Activated CD4-positive, alpha-beta T cell treated with anti-CD3 and anti-CD28 coated beads, Interleukin-2, amount 10 ng/mL, durations not matched to agents 24 days and 14 days (primary cell): ENCODE measurements around the gene PCDH8. TPM values are rescaled to one million over a fixed set of nuclear protein-coding genes. Genes with fewer than 3 reads are reported as not detected.

Experiments used
- DNase-seq: peaks from one replicate; pipeline ENCODE4 v3.0.0; 2022
- H3K27ac Mint-ChIP-seq: one replicate; pipeline ENCODE4 v1.8.0; 2022; ENCODE audit warnings: mild to moderate bottlenecking, mixed read lengths
- H3K27me3 Mint-ChIP-seq: one replicate; pipeline ENCODE4 v1.8.0; 2022; ENCODE audit warnings: mixed read lengths
- H3K36me3 Mint-ChIP-seq: one replicate; pipeline ENCODE4 v1.8.0; 2022; ENCODE audit warnings: low read depth, mild to moderate bottlenecking, mixed read lengths
- H3K4me1 Mint-ChIP-seq: one replicate; pipeline ENCODE4 v1.8.0; 2021; ENCODE audit warnings: mixed read lengths
- H3K4me3 Mint-ChIP-seq: one replicate; pipeline ENCODE4 v1.8.0; 2022; ENCODE audit warnings: mild to moderate bottlenecking, moderate library complexity, mixed read lengths
- H3K9me3 Mint-ChIP-seq: one replicate; pipeline ENCODE4 v1.8.0; 2021; ENCODE audit warnings: mixed read lengths
- intact Hi-C: fragments of 100-400 bp; cut with micrococcal nuclease; formaldehyde crosslinking; loops from one replicate; pipeline ENCODE4 v1.15.1; 2023
- total RNA-seq: library from RNA; stranded (reverse); gene quantifications from 2 replicates; pipeline ENCODE4 v1.2.3, GENCODE V29; 2022

PCDH8 gene
- total RNA-seq, 1 donor from 2014 or later = not detected

DNA sequence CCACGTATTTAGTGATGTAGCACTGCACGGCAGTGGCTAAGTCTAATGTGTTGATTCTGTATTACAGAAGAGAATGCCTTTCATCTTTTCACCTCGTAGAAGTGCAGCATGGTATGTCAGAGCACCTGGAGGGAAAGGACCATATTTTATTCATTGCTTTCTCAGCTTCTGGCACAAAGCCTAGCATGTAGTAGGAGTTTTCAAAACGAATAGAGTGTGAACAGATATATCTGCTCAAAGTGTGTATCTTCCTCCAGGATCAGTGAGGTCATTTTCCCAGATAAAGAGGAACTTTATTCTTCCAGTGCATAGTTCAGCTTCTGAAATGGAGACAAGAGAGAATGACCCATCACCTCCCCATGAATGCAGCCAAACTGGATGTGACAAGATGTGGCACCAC is 21.2 kb upstream of the PCDH8 start:
- DNase-seq = no peak
- H3K9me3 Mint-ChIP-seq = peaks cover 4% of the 10 kb centered on the region
- no peaks in the 10 kb centered on the region for H3K36me3 Mint-ChIP-seq
- H3K27ac Mint-ChIP-seq = no peak overlapping the region
- no peaks in the 10 kb centered on the region for H3K27me3 Mint-ChIP-seq
- no peak overlapping the region for H3K4me3 Mint-ChIP-seq
- intact Hi-C loops = no loop called here
- H3K4me1 Mint-ChIP-seq = no peaks in the 10 kb centered on the region

DNA sequence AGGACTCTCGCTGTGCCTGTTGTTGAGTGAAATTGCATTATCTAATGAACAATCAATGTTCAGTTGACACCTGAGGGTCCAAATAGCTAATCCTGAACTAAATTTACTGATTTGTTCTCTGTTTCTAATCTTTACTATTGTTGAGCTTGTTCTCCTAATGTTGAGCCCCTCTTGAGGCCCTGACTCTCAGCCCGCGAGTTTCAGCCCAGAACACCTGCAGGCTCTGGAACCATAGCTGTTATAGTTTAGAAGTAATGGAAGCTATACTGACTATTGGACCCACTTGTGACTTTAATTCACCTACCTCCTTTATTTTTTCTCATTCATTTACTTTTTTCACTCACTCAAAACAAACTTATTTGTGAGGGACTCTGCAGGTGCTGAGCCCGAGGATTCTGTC is 20.6 kb upstream of the PCDH8 start:
- intact Hi-C loops = no loop called here
- H3K36me3 Mint-ChIP-seq = no peaks in the 10 kb centered on the region
- DNase-seq = no peak
- no peak overlapping the region for H3K27ac Mint-ChIP-seq
- no peaks in the 10 kb centered on the region for H3K27me3 Mint-ChIP-seq
- no peak overlapping the region for H3K4me3 Mint-ChIP-seq
- H3K4me1 Mint-ChIP-seq = no peaks in the 10 kb centered on the region
- peaks cover 2% of the 10 kb centered on the region for H3K9me3 Mint-ChIP-seq

DNA sequence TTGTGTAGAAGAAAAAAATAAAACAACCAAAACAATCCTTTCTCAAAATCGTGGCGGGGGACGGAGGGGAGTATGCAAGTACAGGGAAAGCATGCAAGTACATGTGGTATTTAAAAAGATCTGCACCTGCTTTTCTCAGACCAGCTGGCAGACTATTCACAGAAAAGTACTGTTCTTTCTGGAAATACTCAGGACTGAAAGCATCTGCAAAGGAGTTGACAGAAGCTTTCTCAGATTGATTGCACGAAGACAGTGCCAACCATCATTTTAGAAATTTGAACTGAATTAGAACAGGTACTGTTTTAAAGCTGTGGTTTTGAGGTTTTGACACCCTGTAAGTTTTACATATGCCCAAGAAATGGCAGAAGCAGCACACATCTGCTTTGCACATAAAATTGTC is 19.8 kb upstream of the PCDH8 start:
- no peak for DNase-seq
- intact Hi-C loops = no loop called here
- Mint-ChIP-seq H3K36me3 (no peaks in the 10 kb centered on the region), H3K4me1 (no peaks in the 10 kb centered on the region), H3K4me3 (no peak overlapping the region), H3K27me3 (no peaks in the 10 kb centered on the region), H3K27ac (no peak overlapping the region), H3K9me3 (no peaks in the 10 kb centered on the region)

DNA sequence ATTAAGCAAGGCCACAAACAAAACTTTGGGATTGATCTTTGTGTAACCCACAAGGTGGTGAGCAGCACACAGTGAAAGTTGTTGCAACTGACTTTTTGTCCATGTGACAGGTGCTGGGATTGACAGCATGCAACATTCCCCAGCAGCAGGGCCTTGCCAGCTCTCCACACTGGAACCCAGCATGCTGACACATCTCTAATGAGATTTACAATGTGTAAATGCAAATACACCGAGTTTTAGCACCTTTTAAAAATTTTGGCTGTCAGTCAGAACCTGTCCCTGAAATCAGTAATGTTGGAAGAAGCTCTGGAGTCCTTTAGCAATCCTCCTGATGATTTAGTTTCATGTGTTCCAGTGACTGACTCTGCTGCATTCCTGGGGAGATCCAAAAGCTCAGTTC is 16.5 kb upstream of the PCDH8 start:
- Mint-ChIP-seq H3K4me1 (no peaks in the 10 kb centered on the region), H3K27me3 (no peaks in the 10 kb centered on the region), H3K9me3 (no peaks in the 10 kb centered on the region), H3K36me3 (no peaks in the 10 kb centered on the region), H3K4me3 (no peak overlapping the region), H3K27ac (no peak overlapping the region)
- intact Hi-C loops = no loop called here
- DNase-seq = no peak

DNA sequence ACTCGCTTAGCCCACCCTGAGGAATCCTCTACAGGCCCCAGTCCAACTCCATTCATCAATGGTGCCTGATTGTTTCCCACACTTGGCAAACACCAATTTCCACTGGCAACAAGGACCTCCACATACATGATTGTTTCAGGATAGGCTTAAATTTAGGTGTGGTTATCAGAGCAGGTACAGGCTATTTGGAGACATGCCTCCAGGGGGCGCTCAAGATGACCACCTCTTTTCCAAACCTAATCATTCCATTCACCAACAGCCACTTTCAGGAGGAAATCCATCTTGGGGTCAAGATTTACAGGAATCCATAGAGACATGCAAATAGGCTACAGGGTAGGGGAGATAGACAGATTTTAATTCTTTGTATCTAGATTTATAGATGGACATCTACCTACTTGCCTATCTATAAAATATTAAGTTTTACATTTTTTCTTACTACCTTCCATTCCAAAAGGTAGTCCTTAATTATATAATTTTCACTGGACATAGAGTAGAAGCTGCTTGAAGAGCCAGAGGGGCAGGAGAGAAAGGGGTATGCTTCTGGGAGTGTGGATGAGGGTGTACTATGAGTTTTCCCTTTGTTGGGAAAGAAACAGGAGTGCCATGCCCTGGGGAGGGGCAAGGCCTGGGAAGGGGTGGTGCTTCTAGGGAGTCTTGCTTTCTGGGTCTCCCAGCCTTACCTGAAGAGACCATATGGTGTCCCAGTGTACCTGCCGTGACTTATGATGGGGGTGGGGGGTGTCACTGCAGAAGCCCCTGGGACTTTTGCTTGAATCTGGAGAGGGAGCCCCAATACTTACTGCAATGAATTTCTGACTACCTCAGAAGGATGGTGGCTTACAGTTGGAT is 14.1 kb upstream of the PCDH8 start:
- Mint-ChIP-seq H3K9me3 (no peaks in the 10 kb centered on the region), H3K27ac (no peak overlapping the region), H3K27me3 (no peaks in the 10 kb centered on the region), H3K4me3 (no peak overlapping the region), H3K36me3 (no peaks in the 10 kb centered on the region), H3K4me1 (no peaks in the 10 kb centered on the region)
- DNase-seq = peak; percentile 64
- intact Hi-C loops = no loop called here

DNA sequence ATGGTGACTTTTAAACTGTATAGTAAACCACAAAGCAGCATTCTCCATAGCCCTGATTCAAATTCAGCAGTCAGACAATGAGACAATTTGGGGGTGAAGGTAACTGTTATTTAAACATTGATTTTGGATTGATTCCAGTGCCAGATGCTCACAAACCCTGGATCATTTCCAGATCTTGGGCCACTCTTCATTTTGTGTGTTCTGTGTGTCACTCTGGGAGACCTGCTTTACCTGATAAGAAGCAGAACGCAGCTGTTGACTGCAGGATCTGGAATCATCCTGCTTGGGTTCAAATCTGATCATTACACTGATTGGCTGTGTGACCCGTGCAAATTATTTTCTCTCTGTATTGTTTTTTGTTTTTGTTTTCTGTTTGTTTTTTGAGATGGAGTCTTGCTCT is 4.0 kb upstream of the PCDH8 start:
- peaks cover 8% of the 10 kb centered on the region for H3K36me3 Mint-ChIP-seq
- no peak overlapping the region for H3K4me3 Mint-ChIP-seq
- peaks cover 19% of the 10 kb centered on the region for H3K9me3 Mint-ChIP-seq
- peaks cover 49% of the 10 kb centered on the region for H3K27me3 Mint-ChIP-seq
- H3K27ac Mint-ChIP-seq = no peak overlapping the region
- H3K4me1 Mint-ChIP-seq = peaks cover 11% of the 10 kb centered on the region
- intact Hi-C loops = loop anchor here (5.0 kb wide), 1 partner anchor 115 kb away; the partner anchor contains the start of gene CNMD
- DNase-seq = no peak

DNA sequence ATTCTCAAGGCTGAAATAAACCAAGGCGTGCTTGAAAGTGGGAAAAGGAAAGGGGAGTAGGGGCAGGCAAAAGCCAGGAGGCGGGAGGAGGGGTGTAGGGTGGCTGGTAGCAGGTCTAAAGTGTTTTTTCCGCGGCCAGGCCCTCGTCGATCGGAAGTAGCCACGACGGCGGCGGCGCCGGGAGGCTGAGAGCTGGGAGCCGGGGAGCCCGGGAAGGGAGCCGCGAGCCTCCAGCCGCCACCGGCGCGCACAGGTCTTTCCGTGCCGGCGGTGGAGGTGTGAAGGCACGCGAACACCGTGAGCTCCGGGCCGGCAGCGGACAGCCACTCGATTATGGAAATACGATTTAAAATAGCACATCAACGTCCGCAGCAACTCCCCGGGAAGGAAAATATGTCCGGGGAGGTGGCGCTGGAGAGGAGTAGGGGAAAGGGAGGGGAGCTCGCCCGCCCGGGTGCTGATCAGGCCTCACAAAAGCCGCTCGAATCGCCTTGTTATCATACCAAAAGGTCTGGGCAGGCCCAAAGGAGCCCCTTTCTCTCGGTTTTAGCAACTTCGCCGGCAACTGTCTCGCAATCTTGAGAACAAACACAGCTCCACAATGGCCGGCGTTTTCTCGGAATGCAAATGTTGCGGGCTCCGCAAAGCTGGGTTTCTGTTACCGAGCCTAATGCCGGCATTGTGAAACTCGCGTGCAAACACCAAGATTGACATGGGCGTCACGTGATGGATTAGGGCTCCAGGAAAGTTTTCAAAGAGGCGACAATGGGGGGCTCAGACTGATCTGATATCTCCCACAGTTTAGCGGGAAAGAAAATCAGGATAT is 2.9 kb upstream of the PCDH8 start:
- no peak overlapping the region for H3K27ac Mint-ChIP-seq
- peaks cover 50% of the 10 kb centered on the region for H3K27me3 Mint-ChIP-seq
- H3K4me3 Mint-ChIP-seq = peak overlapping the region; percentile 71
- peak; percentile 58 for DNase-seq
- H3K36me3 Mint-ChIP-seq = peaks cover 8% of the 10 kb centered on the region
- H3K4me1 Mint-ChIP-seq = peaks cover 11% of the 10 kb centered on the region
- H3K9me3 Mint-ChIP-seq = peaks cover 19% of the 10 kb centered on the region
- intact Hi-C loops = loop anchor here (5.0 kb wide), 1 partner anchor 114 kb away; the partner anchor contains the start of gene CNMD

DNA sequence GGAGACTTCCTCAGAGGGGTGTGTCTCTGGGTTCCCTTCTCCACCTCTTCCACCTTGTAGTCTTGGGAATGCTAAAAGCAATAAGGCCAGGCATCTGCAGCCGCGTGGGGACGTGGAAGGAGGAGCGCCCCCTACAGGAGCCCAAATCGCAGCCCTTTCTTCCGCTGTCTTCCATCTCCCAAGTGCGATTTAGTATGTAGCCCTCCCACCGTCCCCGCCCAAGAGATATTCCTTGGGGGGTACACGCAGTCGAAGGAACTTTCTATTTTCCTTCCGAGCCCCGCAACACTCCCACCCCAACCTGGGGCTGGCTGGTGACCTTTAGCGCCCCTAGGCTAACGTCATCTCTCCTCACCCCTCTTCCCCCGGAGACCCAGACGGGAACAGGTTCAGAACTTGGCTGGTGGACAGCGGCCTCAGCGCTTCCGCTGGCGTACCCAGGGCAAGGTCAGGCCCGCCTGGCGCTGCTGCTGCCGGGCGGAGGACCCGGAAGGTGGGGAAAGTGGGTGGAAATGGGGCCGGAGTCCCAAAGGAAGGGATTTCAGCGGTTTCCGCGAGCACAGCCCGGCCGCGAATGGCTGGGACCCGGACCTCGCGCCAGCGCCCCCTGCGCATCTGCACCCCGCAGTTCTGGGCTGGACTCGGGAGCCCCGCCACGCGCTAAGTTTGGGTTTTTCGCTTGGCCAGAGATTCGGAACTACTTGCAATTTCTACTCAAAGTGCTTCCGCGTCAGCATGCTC is 2.1 kb upstream of the PCDH8 start:
- H3K27me3 Mint-ChIP-seq = peaks cover 52% of the 10 kb centered on the region
- peak overlapping the region; percentile 71 for H3K4me3 Mint-ChIP-seq
- peaks cover 8% of the 10 kb centered on the region for H3K36me3 Mint-ChIP-seq
- DNase-seq = peak; percentile 83
- peaks cover 19% of the 10 kb centered on the region for H3K9me3 Mint-ChIP-seq
- peaks cover 11% of the 10 kb centered on the region for H3K4me1 Mint-ChIP-seq
- peak overlapping the region; percentile 41 for H3K27ac Mint-ChIP-seq
- intact Hi-C loops = loop anchor here (5.0 kb wide), 1 partner anchor 113 kb away; the partner anchor contains the start of gene CNMD

DNA sequence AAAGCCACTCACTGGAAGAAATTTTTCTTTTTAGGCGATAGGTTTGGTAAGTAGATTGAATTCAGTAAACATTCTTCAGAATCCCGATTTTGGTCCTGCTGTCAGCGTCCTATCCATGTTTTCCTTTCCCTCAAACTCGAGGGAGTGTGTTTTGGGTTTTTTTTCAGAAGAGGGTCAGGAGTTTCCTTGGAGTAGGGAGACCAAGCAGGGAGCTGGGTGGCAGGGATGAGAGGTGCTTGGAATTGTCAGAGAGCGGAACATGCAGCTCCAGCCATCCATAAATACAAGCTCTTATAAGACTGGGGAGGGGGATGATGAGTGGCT is 1.6 kb upstream of the PCDH8 start:
- Mint-ChIP-seq H3K9me3 (peaks cover 19% of the 10 kb centered on the region), H3K4me3 (peak overlapping the region; percentile 55), H3K36me3 (peaks cover 8% of the 10 kb centered on the region), H3K27me3 (peaks cover 56% of the 10 kb centered on the region), H3K4me1 (peaks cover 11% of the 10 kb centered on the region), H3K27ac (no peak overlapping the region)
- intact Hi-C loops = loop anchor here (5.0 kb wide), 1 partner anchor 113 kb away; the partner anchor contains the start of gene CNMD
- DNase-seq = no peak

DNA sequence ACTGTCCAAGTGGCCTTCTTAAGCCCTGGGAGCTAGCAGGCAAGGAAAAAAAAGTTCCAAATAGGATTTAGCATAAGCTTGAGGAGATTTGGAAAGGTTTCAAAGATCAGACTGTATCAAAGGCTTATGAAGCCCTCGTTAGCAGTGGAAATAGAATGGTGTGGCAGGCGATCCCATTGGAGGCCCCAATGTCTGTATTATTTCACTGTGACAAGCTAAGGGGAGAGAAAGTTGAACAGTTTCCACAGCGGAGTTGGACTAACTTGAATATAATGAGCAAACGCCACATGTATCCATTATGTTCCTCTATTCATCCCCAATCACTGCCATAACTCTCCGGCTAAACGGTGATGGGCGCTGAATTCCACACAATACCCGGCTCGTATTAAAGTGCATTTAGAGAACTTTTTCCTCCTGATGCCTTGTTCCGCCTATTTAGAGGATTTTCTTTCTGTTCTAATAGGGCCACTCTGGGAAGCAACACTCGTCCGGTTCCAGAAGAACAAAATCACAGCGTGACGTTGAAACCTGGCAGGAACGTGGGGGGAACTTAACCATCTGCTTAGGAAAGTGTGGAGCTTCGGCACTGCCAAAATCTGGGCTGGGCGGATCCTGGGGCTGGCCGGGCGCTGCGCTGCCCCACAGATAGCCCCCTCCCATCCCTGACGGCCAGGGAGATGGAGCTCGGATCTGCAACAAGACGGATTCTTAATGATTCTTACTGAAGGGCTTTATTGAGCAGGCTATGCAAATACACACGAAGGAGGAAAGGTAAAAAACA is 1.0 kb upstream of the PCDH8 start:
- Mint-ChIP-seq H3K4me1 (peaks cover 11% of the 10 kb centered on the region), H3K9me3 (peaks cover 19% of the 10 kb centered on the region), H3K4me3 (peak overlapping the region; percentile 55), H3K27ac (peak overlapping the region; percentile 41), H3K27me3 (peaks cover 62% of the 10 kb centered on the region), H3K36me3 (peaks cover 8% of the 10 kb centered on the region)
- intact Hi-C loops = loop anchor here (5.0 kb wide), 3 partner anchors 112 to 232 kb away; partner anchors contain the start of gene CNMD
- DNase-seq = no peak

DNA sequence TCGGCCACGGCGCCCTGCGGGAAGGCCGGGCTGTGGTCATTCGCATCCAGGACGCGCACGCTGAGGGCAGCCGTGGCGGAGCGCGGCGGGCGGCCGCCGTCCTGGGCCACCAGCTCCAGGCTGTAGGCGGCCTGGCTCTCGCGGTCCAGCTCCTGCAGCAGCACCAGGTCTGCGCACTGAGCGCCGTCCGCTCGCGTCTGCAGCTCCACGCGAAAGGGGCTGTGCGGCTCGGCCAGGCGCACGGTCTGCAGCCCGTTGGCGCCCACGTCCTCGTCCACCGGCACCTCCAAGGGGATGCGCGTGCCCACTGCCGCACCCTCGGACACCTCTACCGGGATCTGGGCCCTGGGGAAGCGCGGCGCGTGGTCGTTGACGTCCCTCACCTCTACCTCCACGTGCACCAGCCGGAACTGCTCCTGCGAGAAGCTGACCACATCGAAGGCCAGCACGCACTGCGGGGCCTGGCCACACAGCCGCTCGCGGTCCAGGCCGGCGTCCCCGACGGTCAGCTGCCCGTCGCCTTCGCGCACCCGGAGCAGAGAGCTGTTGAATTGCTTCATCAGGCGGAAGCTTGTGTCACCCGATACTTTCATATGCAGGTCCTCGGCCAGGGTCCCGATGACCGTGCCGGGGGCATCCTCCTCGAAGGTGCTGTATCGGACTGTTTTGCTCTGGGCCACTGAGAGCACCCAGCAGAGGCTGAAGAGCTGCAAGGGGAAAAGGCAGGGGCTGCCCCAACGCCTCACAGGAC is 583 bp downstream of the PCDH8 start:
- intact Hi-C loops = loop anchor here (5.0 kb wide), 2 partner anchors 181 to 231 kb away; no protein-coding TSS in a partner anchor
- peaks cover 11% of the 10 kb centered on the region for H3K4me1 Mint-ChIP-seq
- no peak for DNase-seq
- peaks cover 19% of the 10 kb centered on the region for H3K9me3 Mint-ChIP-seq
- H3K4me3 Mint-ChIP-seq = no peak overlapping the region
- H3K36me3 Mint-ChIP-seq = peaks cover 8% of the 10 kb centered on the region
- peak overlapping the region; percentile 58 for H3K27ac Mint-ChIP-seq
- peaks cover 66% of the 10 kb centered on the region for H3K27me3 Mint-ChIP-seq

DNA sequence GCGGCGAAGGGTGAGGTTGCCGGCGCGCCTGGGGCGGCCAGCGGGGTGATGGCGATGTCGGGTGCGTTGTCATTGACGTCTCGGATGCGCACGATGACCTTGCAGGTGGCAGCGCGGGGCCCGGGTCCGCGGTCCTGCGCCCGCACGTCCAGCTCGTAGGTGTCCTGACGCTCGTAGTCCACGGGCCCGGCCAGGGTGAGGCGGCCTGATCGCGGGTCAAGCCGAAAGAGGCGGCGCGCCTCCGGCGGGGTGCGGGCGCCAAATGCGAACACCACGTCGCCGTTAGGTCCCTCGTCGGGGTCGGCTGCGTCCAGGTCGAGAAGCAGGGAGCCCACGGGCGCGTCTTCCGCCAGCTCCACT is 1.1 kb downstream of the PCDH8 start:
- DNase-seq = no peak
- intact Hi-C loops = loop anchor here (5.0 kb wide), 2 partner anchors 180 to 230 kb away; no protein-coding TSS in a partner anchor
- H3K36me3 Mint-ChIP-seq = peaks cover 8% of the 10 kb centered on the region
- H3K4me3 Mint-ChIP-seq = no peak overlapping the region
- no peak overlapping the region for H3K27ac Mint-ChIP-seq
- H3K4me1 Mint-ChIP-seq = peaks cover 11% of the 10 kb centered on the region
- H3K27me3 Mint-ChIP-seq = peaks cover 63% of the 10 kb centered on the region
- H3K9me3 Mint-ChIP-seq = peaks cover 19% of the 10 kb centered on the region
